ENCODE results near the gene SPZ1.

The SPZ1 gene

GRCh38 chr5:80302636-80303035, 17.2 kb upstream of the SPZ1 start:
- no peak for TF ChIP-seq CTCF (IDR thresholded peaks at IDR 0.05; ENCODE audit: borderline replicate concordance, insufficient read depth, low read depth, low read length)
- H3K4me3 ChIP-seq (ENCODE audit: low read depth, low read length), result no peak overlapping the region

GRCh38 chr5:80308526-80308925, 11.3 kb upstream of the SPZ1 start:
- no peak for TF ChIP-seq CTCF (IDR thresholded peaks at IDR 0.05; ENCODE audit: borderline replicate concordance, insufficient read depth, low read depth, low read length)
- no peak overlapping the region for H3K4me3 ChIP-seq (ENCODE audit: low read depth, low read length)

- no peak for TF ChIP-seq CTCF (IDR thresholded peaks at IDR 0.05; ENCODE audit: borderline replicate concordance, insufficient read depth, low read depth, low read length)
- H3K4me3 ChIP-seq (ENCODE audit: low read depth, low read length), result no peak overlapping the region
These were observed 9.7 kb upstream of the SPZ1 start for GRCh38 chr5:80309871-80310665.

GRCh38 chr5:80315244-80315643, 4.6 kb upstream of the SPZ1 start:
- H3K4me3 ChIP-seq (ENCODE audit: low read depth, low read length), result no peak overlapping the region
- TF ChIP-seq CTCF (IDR thresholded peaks at IDR 0.05; ENCODE audit: borderline replicate concordance, insufficient read depth, low read depth, low read length), result no peak

DNA sequence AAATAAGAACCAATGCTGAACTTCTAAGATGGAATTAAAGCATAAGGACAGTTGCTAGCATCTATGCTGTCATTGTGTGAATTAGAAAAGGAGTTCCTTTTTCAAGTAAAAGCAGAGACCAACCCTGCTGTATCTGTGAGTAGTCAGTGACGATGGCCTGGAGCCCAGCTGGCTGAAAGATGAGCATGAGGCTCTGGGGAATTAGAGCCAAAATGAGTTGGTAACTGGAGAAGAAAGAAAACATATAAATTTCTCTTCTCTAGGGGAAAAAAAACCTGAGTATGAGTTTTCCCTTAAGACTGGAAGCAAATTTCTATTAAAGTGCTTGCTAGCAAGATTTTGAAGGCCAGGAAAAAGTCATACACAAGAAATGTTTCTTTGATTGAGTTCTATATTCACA, 1.6 kb upstream of the SPZ1 start:
- no peak overlapping the region for H3K4me3 ChIP-seq (ENCODE audit: low read depth, low read length)
- TF ChIP-seq CTCF (IDR thresholded peaks at IDR 0.05; ENCODE audit: borderline replicate concordance, insufficient read depth, low read depth, low read length), result no peak

- TF ChIP-seq CTCF (IDR thresholded peaks at IDR 0.05; ENCODE audit: borderline replicate concordance, insufficient read depth, low read depth, low read length), result no peak
- no peak overlapping the region for H3K4me3 ChIP-seq (ENCODE audit: low read depth, low read length)
These were observed 5.1 kb downstream of the SPZ1 start for GRCh38 chr5:80324912-80325311.

DNA sequence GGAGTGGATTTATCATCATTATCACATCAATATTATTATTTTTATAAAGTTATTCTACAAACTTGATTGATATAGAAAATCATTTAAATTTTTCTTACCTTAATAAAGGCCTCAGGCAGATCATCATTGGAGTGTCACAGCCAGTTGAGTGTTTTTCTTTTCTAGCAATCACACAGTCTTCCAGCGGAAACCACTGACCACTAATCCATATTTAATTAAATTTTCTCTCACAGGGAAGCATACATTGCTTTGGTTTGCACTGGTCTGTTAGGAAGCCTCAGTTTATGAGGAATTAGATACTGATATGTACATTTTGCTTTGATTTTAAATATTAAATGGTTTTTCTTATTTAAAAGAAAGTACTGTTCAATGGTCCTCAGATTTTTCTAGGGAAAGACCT, 6.7 kb downstream of the SPZ1 start:
- TF ChIP-seq CTCF (IDR thresholded peaks at IDR 0.05; ENCODE audit: borderline replicate concordance, insufficient read depth, low read depth, low read length), result no peak
- no peak overlapping the region for H3K4me3 ChIP-seq (ENCODE audit: low read depth, low read length)

Measured in GM12875 (cell line).